ENCODE results near the gene SCART1. TPM values are rescaled to one million over a fixed set of nuclear protein-coding genes. Genes with fewer than 3 reads are reported as not detected.

Gene SCART1
- total and polyA plus RNA-seq, 2 donors (not counting 3 experiments of a cell fraction or from before 2014, with no cell fraction given): 0.90 to 1.0 TPM

- FAIRE-seq (no peak), DNase-seq (ENCODE audit: low read depth, low spot score) (no peak)
- ChIA-PET POLR2A (no interaction called here), CTCF (interaction anchor here (1.1 kb wide), 1 partner anchor 10 kb away, joined by 5 read pairs; no protein-coding TSS in a partner anchor)
- Histone ChIP-seq H3K4me2 (ENCODE audit: insufficient read depth, low read length) (no peak overlapping the region), H3K4me1 (ENCODE audit: control insufficient read depth, extremely low read depth, insufficient read depth, low read length) (no peaks in the 10 kb centered on the region), H3K4me3 (replicated peaks in 1 of 3; ENCODE audit: insufficient read depth in 1 of 3, low read depth in 1 of 3, low read length in 3 of 3) (no peak overlapping the region), H3K27me3 (ENCODE audit: control insufficient read depth in 2 of 2, insufficient read depth in 2 of 2, low read length in 2 of 2) (peaks cover 0 to 2% of the 10 kb centered on the region in 2 experiments), H4K20me1 (replicated peaks; ENCODE audit: control insufficient read depth, extremely low read depth, insufficient read depth, low read length) (no peaks in the 10 kb centered on the region), H2AFZ (ENCODE audit: low read depth, low read length) (no peak overlapping the region), H3K27ac (ENCODE audit: insufficient read depth, low read depth, low read length) (no peak overlapping the region), H3K9me3 (replicated peaks; ENCODE audit: control insufficient read depth, insufficient read depth, low read length) (peaks cover 5% of the 10 kb centered on the region), H3K9ac (replicated peaks; ENCODE audit: extremely low read depth, insufficient read depth, low read length) (no peak overlapping the region), H3K9me1 (replicated peaks; ENCODE audit: control insufficient read depth, extremely low read depth, insufficient read depth, low read length) (no peaks in the 10 kb centered on the region), H3K79me2 (ENCODE audit: control insufficient read depth, insufficient read depth, low read length) (no peaks in the 10 kb centered on the region), H3K36me3 (ENCODE audit: control insufficient read depth in 2 of 2, extremely low read depth in 1 of 2, insufficient read depth in 2 of 2, low read length in 2 of 2) (no peaks in the 10 kb centered on the region)
- TF ChIP-seq MYC (IDR thresholded peaks at IDR 0.05; ENCODE audit: low read depth, low read length) (no peak), MAX (IDR thresholded peaks at IDR 0.05; ENCODE audit: insufficient read depth, insufficient read length) (no peak), POLR2AphosphoS5 (IDR thresholded peaks at IDR 0.05; ENCODE audit: insufficient read depth, low read depth, low read length) (no peak), POLR2A (IDR thresholded peaks at IDR 0.05; ENCODE audit: low read depth, low read length) (no peak), JUN (IDR thresholded peaks at IDR 0.05; ENCODE audit: borderline replicate concordance, insufficient read depth, insufficient read length, low read depth) (no peak), GATA2 (IDR thresholded peaks at IDR 0.05; ENCODE audit: insufficient read depth, insufficient read length, low read depth, low read length) (no peak)
- TF ChIP-seq, protein P1, sequence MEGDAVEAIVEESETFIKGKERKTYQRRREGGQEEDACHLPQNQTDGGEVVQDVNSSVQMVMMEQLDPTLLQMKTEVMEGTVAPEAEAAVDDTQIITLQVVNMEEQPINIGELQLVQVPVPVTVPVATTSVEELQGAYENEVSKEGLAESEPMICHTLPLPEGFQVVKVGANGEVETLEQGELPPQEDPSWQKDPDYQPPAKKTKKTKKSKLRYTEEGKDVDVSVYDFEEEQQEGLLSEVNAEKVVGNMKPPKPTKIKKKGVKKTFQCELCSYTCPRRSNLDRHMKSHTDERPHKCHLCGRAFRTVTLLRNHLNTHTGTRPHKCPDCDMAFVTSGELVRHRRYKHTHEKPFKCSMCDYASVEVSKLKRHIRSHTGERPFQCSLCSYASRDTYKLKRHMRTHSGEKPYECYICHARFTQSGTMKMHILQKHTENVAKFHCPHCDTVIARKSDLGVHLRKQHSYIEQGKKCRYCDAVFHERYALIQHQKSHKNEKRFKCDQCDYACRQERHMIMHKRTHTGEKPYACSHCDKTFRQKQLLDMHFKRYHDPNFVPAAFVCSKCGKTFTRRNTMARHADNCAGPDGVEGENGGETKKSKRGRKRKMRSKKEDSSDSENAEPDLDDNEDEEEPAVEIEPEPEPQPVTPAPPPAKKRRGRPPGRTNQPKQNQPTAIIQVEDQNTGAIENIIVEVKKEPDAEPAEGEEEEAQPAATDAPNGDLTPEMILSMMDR (IDR thresholded peaks at IDR 0.05; ENCODE audit: extremely low read depth in 1 of 2, insufficient read depth in 1 of 2, low read depth in 1 of 2, low read length in 2 of 2): no peak
- no TSS peak for BruUV-seq (replicated peaks)
- dilution Hi-C loops (cut with MboI; ENCODE audit: extremely low pct_ligation_motif_present, low sequenced_read_pairs) (no loop called here), intact Hi-C loops (cut with micrococcal nuclease) (no loop called here)
These were observed 56.0 kb downstream of the SCART1 start for GRCh38 chr10:133509700-133510099.
